SIG-M5 (cell line): Measurements from ENCODE around the gene NTM.

Experiments
- DNase-seq: peaks from one replicate; lab custom pipeline; 2025; lab: John Stamatoyannopoulos, UW

NTM gene

GRCh38 chr11:131964698-131965483, 594.5 kb downstream of the NTM start:
- no peak for DNase-seq

- DNase-seq, result no peak
Observed at GRCh38 chr11:131965504-131965903, 595.1 kb downstream of the NTM start.

- DNase-seq, result no peak
Observed at GRCh38 chr11:131966667-131967066, 596.3 kb downstream of the NTM start.

- DNase-seq, result no peak
Observed at GRCh38 chr11:131969261-131969660, 598.8 kb downstream of the NTM start.

- no peak for DNase-seq
Observed at GRCh38 chr11:131973061-131973460, 602.6 kb downstream of the NTM start.

GRCh38 chr11:131975619-131976018, 605.2 kb downstream of the NTM start:
- DNase-seq, result no peak

GRCh38 chr11:131976021-131976420, 605.6 kb downstream of the NTM start:
- no peak for DNase-seq

GRCh38 chr11:131977231-131977630, 606.8 kb downstream of the NTM start:
- no peak for DNase-seq

GRCh38 chr11:131977854-131978253, 607.4 kb downstream of the NTM start:
- DNase-seq, result no peak

GRCh38 chr11:131978351-131978750, 607.9 kb downstream of the NTM start:
- no peak for DNase-seq

GRCh38 chr11:131979364-131979763, 608.9 kb downstream of the NTM start:
- DNase-seq, result no peak

- DNase-seq, result no peak
Observed at GRCh38 chr11:131980199-131980598, 609.8 kb downstream of the NTM start.

GRCh38 chr11:131980888-131981668, 610.7 kb downstream of the NTM start:
- no peak for DNase-seq

GRCh38 chr11:131982154-131982553, 611.7 kb downstream of the NTM start:
- DNase-seq, result no peak

GRCh38 chr11:131985846-131986301, 615.5 kb downstream of the NTM start:
- DNase-seq, result no peak

- no peak for DNase-seq
Observed at GRCh38 chr11:131987703-131988102, 617.3 kb downstream of the NTM start.

- no peak for DNase-seq
Observed at GRCh38 chr11:131991606-131992005, 621.2 kb downstream of the NTM start.

GRCh38 chr11:131993246-131993645, 622.8 kb downstream of the NTM start:
- DNase-seq, result no peak

GRCh38 chr11:131998020-131998419, 627.6 kb downstream of the NTM start:
- no peak for DNase-seq

- no peak for DNase-seq
Observed at GRCh38 chr11:131999084-131999483, 628.7 kb downstream of the NTM start.

GRCh38 chr11:131999955-132000354, 629.5 kb downstream of the NTM start:
- DNase-seq, result no peak

- DNase-seq, result no peak
Observed at GRCh38 chr11:132005887-132006286, 635.5 kb downstream of the NTM start.

- no peak for DNase-seq
Observed at GRCh38 chr11:132006884-132007580, 636.6 kb downstream of the NTM start.
